OCI-LY3 (cell line): ENCODE data around the gene NCAPG2.
A peak's percentile ranks its signal among the peaks of the same experiment; 100 is the strongest.
"Not testable (repeated sequence)": the region's sequence is repeated elsewhere in the genome, so short reads cannot be mapped to it uniquely, and the experiment has no call there.

Experiments
- H2AFZ ChIP-seq: fragments of 200-600, 300-600 bp; shearing (Covaris generic); 2 replicates; pipeline ENCODE4 v1.6.0; 2014; ENCODE audit warnings: antibody characterized with exemption, low read depth, low read length
- H3K27ac ChIP-seq: fragments of 200-600, 300-600 bp; sonication (generic); 2 replicates; pipeline ENCODE4 v1.5.1; 2014; ENCODE audit warnings: mild to moderate bottlenecking, low read length, moderate library complexity, mixed read lengths
- H3K27me3 ChIP-seq: fragments of 200-600, 300-600 bp; sonication (generic); 2 replicates; pipeline ENCODE4 v1.6.1; 2014; ENCODE audit warnings: low read depth, low read length, mixed read lengths
- H3K36me3 ChIP-seq: fragments of 200-600, 300-600 bp; sonication (generic); replicated peaks from 2 replicates; pipeline ENCODE3; 2014; ENCODE audit warnings: low read depth, low read length, mixed read lengths
- H3K4me1 ChIP-seq: fragments of 300-600, 200-600 bp; sonication (generic); 2 replicates; pipeline ENCODE4 v1.6.1; 2014; ENCODE audit warnings: low read length, mixed read lengths
- H3K4me2 ChIP-seq: fragments of 200-600, 300-600 bp; sonication (generic); 2 replicates; pipeline ENCODE4 v1.6.1; 2014; ENCODE audit warnings: low read length, mixed read lengths
- H3K4me3 ChIP-seq: fragments of 300-600, 200-600 bp; sonication (generic); 2 replicates; pipeline ENCODE4 v1.5.1; 2014; ENCODE audit warnings: antibody characterized with exemption, mild to moderate bottlenecking, low read length, moderate library complexity
- H3K79me2 ChIP-seq: fragments of 300-600, 200-600 bp; shearing (Covaris generic); 2 replicates; pipeline ENCODE4 v1.6.1; 2014; ENCODE audit warnings: mild to moderate bottlenecking, low read length, mixed read lengths
- H3K9ac ChIP-seq: fragments of 300-600, 200-600 bp; shearing (Covaris generic); 2 replicates; pipeline ENCODE4 v1.6.0; 2014; ENCODE audit warnings: mild to moderate bottlenecking, low read length, moderate library complexity
- H3K9me3 ChIP-seq: fragments of 200-600, 300-600 bp; shearing (Covaris generic); 2 replicates; pipeline ENCODE4 v1.6.1; 2014; ENCODE audit warnings: low read length, mixed read lengths; ENCODE audit not compliant: insufficient read depth
- H4K20me1 ChIP-seq: fragments of 200-600, 300-600 bp; sonication (generic); 2 replicates; pipeline ENCODE4 v1.6.1; 2016; ENCODE audit warnings: low read length, mixed read lengths; ENCODE audit not compliant: insufficient read depth
- CTCF ChIP-seq: fragments of 200-600, 300-600 bp; sonication (generic); IDR thresholded peaks from 2 replicates; pipeline ENCODE4 v1.5.1; 2014; ENCODE audit warnings: antibody characterized with exemption, low read length, low read depth
- EZH2phosphoT487 ChIP-seq: fragments of 200-600 bp; shearing (Covaris generic); IDR thresholded peaks from 2 replicates; pipeline ENCODE4 v1.6.1; 2018; ENCODE audit warnings: antibody characterized with exemption, mixed run types, low read depth

The NCAPG2 gene

GRCh38 chr7:158707610-158708009, 3.0 kb upstream of the NCAPG2 start:
- TF ChIP-seq CTCF (no peak), EZH2phosphoT487 (no peak)
- Histone ChIP-seq H3K9ac (no peak overlapping the region), H3K27ac (no peak overlapping the region), H3K36me3 (peaks cover 6% of the 10 kb centered on the region), H3K9me3 (0 out of 2 replicates have a peak, but pooled peaks cover 5% of the 10 kb centered on the region), H4K20me1 (no peaks in the 10 kb centered on the region), H3K4me3 (no peak overlapping the region), H2AFZ (no peak overlapping the region), H3K4me2 (no peak overlapping the region), H3K79me2 (peaks cover 25% of the 10 kb centered on the region), H3K27me3 (no peaks in the 10 kb centered on the region), H3K4me1 (peaks cover 18% of the 10 kb centered on the region)

GRCh38 chr7:158706710-158707590, 2.3 kb upstream of the NCAPG2 start:
- H3K4me3 ChIP-seq = no peak overlapping the region
- no peaks in the 10 kb centered on the region for H4K20me1 ChIP-seq
- peaks cover 21% of the 10 kb centered on the region for H3K4me1 ChIP-seq
- TF ChIP-seq CTCF (no peak), EZH2phosphoT487 (no peak)
- H3K9ac ChIP-seq = no peak overlapping the region
- 0 out of 2 replicates have a peak, but pooled peaks cover 5% of the 10 kb centered on the region for H3K9me3 ChIP-seq
- H3K79me2 ChIP-seq = peaks cover 32% of the 10 kb centered on the region
- peaks cover 10% of the 10 kb centered on the region for H3K36me3 ChIP-seq
- H2AFZ ChIP-seq = no peak overlapping the region
- H3K27ac ChIP-seq = no peak overlapping the region
- H3K4me2 ChIP-seq = no peak overlapping the region
- H3K27me3 ChIP-seq = no peaks in the 10 kb centered on the region

- Histone ChIP-seq H3K36me3 (peaks cover 13% of the 10 kb centered on the region), H3K4me1 (peaks cover 21% of the 10 kb centered on the region), H3K79me2 (peaks cover 38% of the 10 kb centered on the region), H3K4me2 (no peak overlapping the region), H4K20me1 (no peaks in the 10 kb centered on the region), H3K9me3 (0 out of 2 replicates have a peak, but pooled peaks cover 5% of the 10 kb centered on the region), H3K27me3 (no peaks in the 10 kb centered on the region), H2AFZ (no peak overlapping the region), H3K4me3 (no peak overlapping the region), H3K27ac (no peak overlapping the region), H3K9ac (no peak overlapping the region)
- TF ChIP-seq CTCF (no peak), EZH2phosphoT487 (no peak)
Observed at GRCh38 chr7:158706273-158706704, 1.7 kb upstream of the NCAPG2 start.

GRCh38 chr7:158705234-158705850, 738 bp upstream of the NCAPG2 start:
- Histone ChIP-seq H3K9ac (peak overlapping the region; percentile 86), H3K27ac (peak overlapping the region; percentile 40), H4K20me1 (no peaks in the 10 kb centered on the region), H3K79me2 (peaks cover 48% of the 10 kb centered on the region), H3K4me3 (peak overlapping the region; percentile 93), H3K4me1 (peaks cover 21% of the 10 kb centered on the region), H3K4me2 (peak overlapping the region; percentile 81), H3K27me3 (no peaks in the 10 kb centered on the region), H3K36me3 (peaks cover 21% of the 10 kb centered on the region), H2AFZ (peak overlapping the region; percentile 51; the same call in 1 of the 2 replicates), H3K9me3 (0 out of 2 replicates have a peak, but pooled peaks cover 5% of the 10 kb centered on the region)
- no peak for TF ChIP-seq CTCF
- no peak for TF ChIP-seq EZH2phosphoT487

- peak overlapping the region; percentile 48 for H3K27ac ChIP-seq
- peaks cover 21% of the 10 kb centered on the region for H3K4me1 ChIP-seq
- H2AFZ ChIP-seq, H3K9me3 ChIP-seq, H3K27me3 ChIP-seq, H4K20me1 ChIP-seq: not testable (repeated sequence)
- peaks cover 61% of the 10 kb centered on the region for H3K79me2 ChIP-seq
- H3K9ac ChIP-seq = peak overlapping the region; percentile 90
- peaks cover 33% of the 10 kb centered on the region for H3K36me3 ChIP-seq
- H3K4me3 ChIP-seq = peak overlapping the region; percentile 93
- H3K4me2 ChIP-seq = peak overlapping the region; percentile 96
Observed at GRCh38 chr7:158703679-158704523, 703 bp downstream of the NCAPG2 start.
